ENCODE results near the gene BEAN1. TPM values are rescaled to one million over a fixed set of nuclear protein-coding genes. Genes with fewer than 3 reads are reported as not detected.

The BEAN1 gene
- total RNA-seq, 1 experiment from 2014 or later: not detected

- H3K36me3 Mint-ChIP-seq: no peaks in the 10 kb centered on the region
- ATAC-seq (peak; percentile 73), DNase-seq (ENCODE audit: low spot score) (peak; percentile 32)
- no peaks in the 10 kb centered on the region for H3K9me3 Mint-ChIP-seq
- H3K4me1 Mint-ChIP-seq: peaks cover 22% of the 10 kb centered on the region
- ChIA-PET POLR2A (interaction anchor here (1.0 kb wide), 1 partner anchor 37 kb away, joined by 4 read pairs; no protein-coding TSS in a partner anchor), CTCF (interaction anchor here (1.0 to 2.2 kb wide), 5 partner anchors 9 to 850 kb away, joined by 3 to 12 read pairs (median 4); no protein-coding TSS in a partner anchor)
- TF ChIP-seq GABPB1 (CRISPR knock-in tag; IDR thresholded peaks at IDR 0.05) (peak; percentile 97), SP1 (CRISPR knock-in tag; conservative IDR thresholded peaks at IDR 0.05) (no peak)
- no peak overlapping the region for H3K4me3 Mint-ChIP-seq
- no peak overlapping the region for H3K27ac Mint-ChIP-seq
- peaks cover 27% of the 10 kb centered on the region for H3K27me3 Mint-ChIP-seq (ENCODE audit: low read depth)
Measured at GRCh38 chr16:66434619-66435430, 7.7 kb downstream of the BEAN1 start.

DNA sequence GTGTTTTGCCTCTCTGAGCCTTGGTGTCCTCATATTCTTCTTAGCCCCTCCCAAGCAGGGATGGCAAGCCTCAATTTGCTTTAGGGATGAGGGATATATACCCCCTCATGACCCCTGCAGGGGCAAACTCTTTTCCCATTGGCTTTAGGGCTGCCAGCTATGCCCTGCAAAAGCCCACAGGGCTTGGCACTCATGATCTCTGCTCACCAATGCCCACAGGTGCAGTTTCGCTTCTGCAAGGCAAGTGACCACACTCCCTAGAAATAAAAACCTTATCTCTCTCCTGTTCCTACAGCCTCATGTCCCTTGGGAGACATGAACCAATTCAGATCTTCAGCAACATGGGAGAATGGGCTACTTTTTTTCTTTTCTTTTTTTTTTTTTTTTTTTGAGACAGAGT is 8.8 kb downstream of the BEAN1 start:
- H3K4me3 Mint-ChIP-seq: no peak overlapping the region
- ChIA-PET CTCF (interaction anchor here (1.1 to 2.2 kb wide), 4 partner anchors 8 to 153 kb away, joined by 4 to 12 read pairs (median 4); no protein-coding TSS in a partner anchor), POLR2A (interaction anchor here (1.0 kb wide), 1 partner anchor 35 kb away, joined by 4 read pairs; no protein-coding TSS in a partner anchor)
- peaks cover 22% of the 10 kb centered on the region for H3K4me1 Mint-ChIP-seq
- ATAC-seq (no peak), DNase-seq (ENCODE audit: low spot score) (no peak)
- no peaks in the 10 kb centered on the region for H3K36me3 Mint-ChIP-seq
- TF ChIP-seq STAT6 (CRISPR knock-in tag; conservative IDR thresholded peaks at IDR 0.05; ENCODE audit: low read depth): no peak
- peaks cover 17% of the 10 kb centered on the region for H3K27me3 Mint-ChIP-seq (ENCODE audit: low read depth)
- no peak overlapping the region for H3K27ac Mint-ChIP-seq
- H3K9me3 Mint-ChIP-seq: no peaks in the 10 kb centered on the region

- Mint-ChIP-seq H3K9me3 (no peaks in the 10 kb centered on the region), H3K4me1 (peaks cover 22% of the 10 kb centered on the region), H3K27ac (no peak overlapping the region), H3K36me3 (no peaks in the 10 kb centered on the region), H3K4me3 (no peak overlapping the region), H3K27me3 (ENCODE audit: low read depth) (peaks cover 2% of the 10 kb centered on the region)
- ATAC-seq (no peak), DNase-seq (ENCODE audit: low spot score) (no peak)
- ChIA-PET CTCF (interaction anchor here (1.1 kb wide), 1 partner anchor 31 kb away, joined by 3 read pairs; no protein-coding TSS in a partner anchor), POLR2A (no interaction called here)
- TF ChIP-seq ZNF416 (CRISPR knock-in tag; IDR thresholded peaks at IDR 0.05): no peak
- no peak for TF ChIP-seq AR (CRISPR knock-in tag; IDR thresholded peaks at IDR 0.05)
- no peak for TF ChIP-seq NR1H2 (CRISPR knock-in tag; IDR thresholded peaks at IDR 0.05)
- no peak for TF ChIP-seq TEAD1 (CRISPR knock-in tag; IDR thresholded peaks at IDR 0.05)
- no peak for TF ChIP-seq IRF1 (CRISPR knock-in tag; IDR thresholded peaks at IDR 0.05)
- TF ChIP-seq STAT6 (CRISPR knock-in tag; conservative IDR thresholded peaks at IDR 0.05; ENCODE audit: low read depth): no peak
- TF ChIP-seq, protein P1, sequence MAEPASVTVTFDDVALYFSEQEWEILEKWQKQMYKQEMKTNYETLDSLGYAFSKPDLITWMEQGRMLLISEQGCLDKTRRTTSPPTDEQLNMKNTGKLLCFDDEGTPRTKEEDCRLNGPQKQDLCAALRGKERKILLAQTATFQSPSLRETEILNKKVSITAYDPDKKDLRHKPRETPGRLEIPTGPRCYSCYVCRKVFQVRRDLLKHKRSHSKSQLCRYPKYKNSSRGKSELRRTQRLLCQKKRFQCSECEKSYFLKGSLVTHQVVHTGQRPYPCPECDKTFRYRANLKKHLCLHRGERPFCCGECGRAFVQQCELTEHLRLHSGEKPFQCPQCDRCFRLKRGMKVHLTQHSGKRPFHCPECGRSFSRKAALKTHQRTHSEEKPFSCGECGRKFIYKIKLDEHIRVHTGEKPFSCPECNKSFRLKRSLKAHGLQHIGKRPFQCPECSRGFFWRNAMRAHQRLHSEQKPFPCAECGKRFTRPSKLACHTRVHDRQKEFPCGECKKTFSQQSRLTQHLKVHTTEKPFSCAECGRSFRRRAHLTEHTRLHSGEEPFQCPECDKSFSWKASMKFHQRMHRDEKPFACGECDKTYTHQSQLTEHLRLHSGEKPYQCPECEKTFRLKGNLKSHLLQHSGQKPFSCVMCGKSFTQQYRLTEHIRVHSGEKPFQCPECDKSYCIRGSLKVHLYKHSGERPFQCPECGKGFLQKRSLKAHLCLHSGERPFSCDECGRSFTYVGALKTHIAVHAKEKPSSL (CRISPR knock-in tag; conservative IDR thresholded peaks at IDR 0.05): no peak
- TF ChIP-seq, protein P2, sequence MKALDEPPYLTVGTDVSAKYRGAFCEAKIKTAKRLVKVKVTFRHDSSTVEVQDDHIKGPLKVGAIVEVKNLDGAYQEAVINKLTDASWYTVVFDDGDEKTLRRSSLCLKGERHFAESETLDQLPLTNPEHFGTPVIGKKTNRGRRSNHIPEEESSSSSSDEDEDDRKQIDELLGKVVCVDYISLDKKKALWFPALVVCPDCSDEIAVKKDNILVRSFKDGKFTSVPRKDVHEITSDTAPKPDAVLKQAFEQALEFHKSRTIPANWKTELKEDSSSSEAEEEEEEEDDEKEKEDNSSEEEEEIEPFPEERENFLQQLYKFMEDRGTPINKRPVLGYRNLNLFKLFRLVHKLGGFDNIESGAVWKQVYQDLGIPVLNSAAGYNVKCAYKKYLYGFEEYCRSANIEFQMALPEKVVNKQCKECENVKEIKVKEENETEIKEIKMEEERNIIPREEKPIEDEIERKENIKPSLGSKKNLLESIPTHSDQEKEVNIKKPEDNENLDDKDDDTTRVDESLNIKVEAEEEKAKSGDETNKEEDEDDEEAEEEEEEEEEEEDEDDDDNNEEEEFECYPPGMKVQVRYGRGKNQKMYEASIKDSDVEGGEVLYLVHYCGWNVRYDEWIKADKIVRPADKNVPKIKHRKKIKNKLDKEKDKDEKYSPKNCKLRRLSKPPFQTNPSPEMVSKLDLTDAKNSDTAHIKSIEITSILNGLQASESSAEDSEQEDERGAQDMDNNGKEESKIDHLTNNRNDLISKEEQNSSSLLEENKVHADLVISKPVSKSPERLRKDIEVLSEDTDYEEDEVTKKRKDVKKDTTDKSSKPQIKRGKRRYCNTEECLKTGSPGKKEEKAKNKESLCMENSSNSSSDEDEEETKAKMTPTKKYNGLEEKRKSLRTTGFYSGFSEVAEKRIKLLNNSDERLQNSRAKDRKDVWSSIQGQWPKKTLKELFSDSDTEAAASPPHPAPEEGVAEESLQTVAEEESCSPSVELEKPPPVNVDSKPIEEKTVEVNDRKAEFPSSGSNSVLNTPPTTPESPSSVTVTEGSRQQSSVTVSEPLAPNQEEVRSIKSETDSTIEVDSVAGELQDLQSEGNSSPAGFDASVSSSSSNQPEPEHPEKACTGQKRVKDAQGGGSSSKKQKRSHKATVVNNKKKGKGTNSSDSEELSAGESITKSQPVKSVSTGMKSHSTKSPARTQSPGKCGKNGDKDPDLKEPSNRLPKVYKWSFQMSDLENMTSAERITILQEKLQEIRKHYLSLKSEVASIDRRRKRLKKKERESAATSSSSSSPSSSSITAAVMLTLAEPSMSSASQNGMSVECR (CRISPR knock-in tag; IDR thresholded peaks at IDR 0.05; ENCODE audit: borderline replicate concordance): no peak
- no peak for TF ChIP-seq E2F5 (CRISPR knock-in tag; IDR thresholded peaks at IDR 0.05)
Measured at GRCh38 chr16:66437391-66437945, 10.4 kb downstream of the BEAN1 start.

Measured in WTC11 (cell line).